GM06990 (cell line): ENCODE data around the gene NCMAP.

Experiments
- DNase-seq: peaks from one replicate; pipeline ENCODE4 v3.0.0-alpha.2; 2011; ENCODE audit not compliant: insufficient read length; ENCODE audit errors: extremely low read depth
- H3K27me3 ChIP-seq: replicated peaks from 2 replicates; pipeline ENCODE4 v1.6.0; 2011; ENCODE audit warnings: low read length; ENCODE audit not compliant: control insufficient read depth, insufficient read depth
- H3K36me3 ChIP-seq: 2 replicates; pipeline ENCODE4 v1.5.1; 2011; ENCODE audit warnings: low read length; ENCODE audit not compliant: control insufficient read depth, insufficient read depth
- H3K4me3 ChIP-seq: replicated peaks from 2 replicates; pipeline ENCODE4 v1.5.1; 2011; ENCODE audit warnings: low read depth, mild to moderate bottlenecking, control low read depth, low read length
- CTCF ChIP-seq: IDR thresholded peaks from 2 replicates; pipeline ENCODE4 v1.5.1; 2011; ENCODE audit warnings: low read length, control low read depth, mild to moderate bottlenecking, inconsistent platforms; ENCODE audit not compliant: insufficient read depth, poor library complexity, severe bottlenecking

The NCMAP gene

GRCh38 chr1:24580756-24581155, 24.9 kb downstream of the NCMAP start:
- no peak for TF ChIP-seq CTCF
- no peaks in the 10 kb centered on the region for H3K36me3 ChIP-seq
- peaks cover 4% of the 10 kb centered on the region for H3K27me3 ChIP-seq
- DNase-seq = no peak
- no peak overlapping the region for H3K4me3 ChIP-seq

- H3K4me3 ChIP-seq = no peak overlapping the region
- H3K36me3 ChIP-seq = no peaks in the 10 kb centered on the region
- no peak for TF ChIP-seq CTCF
- H3K27me3 ChIP-seq = peaks cover 8% of the 10 kb centered on the region
- DNase-seq = no peak
Measured at GRCh38 chr1:24584171-24584647, 28.3 kb downstream of the NCMAP start.

GRCh38 chr1:24586119-24586518, 30.2 kb downstream of the NCMAP start:
- DNase-seq = no peak
- H3K36me3 ChIP-seq = no peaks in the 10 kb centered on the region
- H3K27me3 ChIP-seq = peaks cover 6% of the 10 kb centered on the region
- no peak for TF ChIP-seq CTCF
- no peak overlapping the region for H3K4me3 ChIP-seq

- Histone ChIP-seq H3K36me3 (no peaks in the 10 kb centered on the region), H3K4me3 (no peak overlapping the region), H3K27me3 (peaks cover 6% of the 10 kb centered on the region)
- peak; percentile 79 for TF ChIP-seq CTCF
- DNase-seq = no peak
Measured at GRCh38 chr1:24586970-24587820, 31.3 kb downstream of the NCMAP start.

GRCh38 chr1:24588573-24588972, 32.7 kb downstream of the NCMAP start:
- peaks cover 6% of the 10 kb centered on the region for H3K27me3 ChIP-seq
- DNase-seq = no peak
- no peak for TF ChIP-seq CTCF

GRCh38 chr1:24589200-24589599, 33.3 kb downstream of the NCMAP start:
- DNase-seq = no peak
- no peak for TF ChIP-seq CTCF
- Histone ChIP-seq H3K4me3 (no peak overlapping the region), H3K27me3 (peaks cover 6% of the 10 kb centered on the region), H3K36me3 (no peaks in the 10 kb centered on the region)

More at GRCh38 chr1:24588573-24588972, 32.7 kb downstream of the NCMAP start:
- no peak overlapping the region for H3K4me3 ChIP-seq
- no peaks in the 10 kb centered on the region for H3K36me3 ChIP-seq
